ENCODE measurements around the gene UVRAG. TPM values are rescaled to one million over a fixed set of nuclear protein-coding genes. Genes with fewer than 3 reads are reported as not detected.

Gene UVRAG
- polyA plus RNA-seq (2013, experiment 1 of 2): 10.1 TPM
- 10.5 TPM for polyA plus RNA-seq (2013, experiment 2 of 2)

DNA sequence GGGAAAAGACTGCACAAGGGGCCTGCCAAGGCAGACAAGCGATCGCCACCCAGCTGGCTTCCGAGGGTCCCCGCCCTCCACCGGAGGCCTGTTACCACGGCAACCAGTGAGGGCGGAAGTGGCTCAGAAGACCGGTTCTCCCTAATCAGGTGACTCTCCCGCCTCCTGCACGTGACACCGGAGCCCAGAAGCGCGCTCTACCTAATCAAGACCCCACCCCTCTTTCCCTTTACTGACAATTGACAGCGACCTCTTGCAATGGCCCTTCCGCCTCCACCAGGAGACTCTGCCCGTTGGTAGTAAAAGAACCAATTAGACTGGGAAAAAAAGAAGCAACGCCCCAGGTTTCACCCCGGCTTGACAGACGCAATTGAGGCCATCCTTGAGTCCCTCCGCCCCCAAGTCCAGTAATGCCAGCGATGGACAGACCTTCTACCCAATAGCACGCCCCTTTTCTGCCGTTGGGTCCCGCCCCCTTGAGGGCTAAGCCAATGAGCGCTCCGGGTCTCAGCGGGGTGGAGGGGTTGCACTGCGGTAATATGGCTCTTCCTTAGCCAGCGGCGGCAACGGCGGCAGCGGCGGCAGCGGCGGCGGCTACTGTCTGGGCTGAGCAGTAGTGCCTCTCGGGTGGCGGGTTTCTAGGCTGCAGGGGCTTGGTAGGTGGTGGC is at the start of gene UVRAG:
TSS of gene UVRAG (plus strand) at position 534 of the 668 bp plus-strand sequence. CDS start 198 bp downstream, outside the sequence.
- H4K91ac ChIP-seq (ENCODE audit: low read length): peak within 1 kb of the TSS; percentile 76
- peak within 1 kb of the TSS in 1 of 2 experiments; percentile 85 for H3K14ac ChIP-seq (ENCODE audit: low read length in 2 of 2)
- H2BK15ac ChIP-seq (ENCODE audit: low read depth, poor library complexity, severe bottlenecking): peak within 1 kb of the TSS; percentile 86
- H3K4me2 ChIP-seq (ENCODE audit: low read length, poor library complexity, severe bottlenecking): peak within 1 kb of the TSS; percentile 97
- peak within 1 kb of the TSS; percentile 83 for H2AFZ ChIP-seq (ENCODE audit: low read depth, low read length)
- H2BK12ac ChIP-seq (ENCODE audit: low read length in 2 of 2): peak within 1 kb of the TSS in 1 of 2 experiments; percentile 80
- no peaks in the 10 kb centered on the region for H3K36me3 ChIP-seq (ENCODE audit: control insufficient read depth in 1 of 2, insufficient read depth in 2 of 2, low read depth in 1 of 2, low read length in 2 of 2)
- H2BK5ac ChIP-seq (ENCODE audit: low read depth, low read length, poor library complexity, severe bottlenecking): no peak within 1 kb of the TSS
- H3K9ac ChIP-seq (ENCODE audit: low read length): peak within 1 kb of the TSS; percentile 92
- peak within 1 kb of the TSS in 1 of 2 experiments; percentile 83 for H3K23ac ChIP-seq (ENCODE audit: low read length in 2 of 2)
- H3K4me3 ChIP-seq (ENCODE audit: insufficient read depth in 1 of 2, low read depth in 1 of 2, low read length in 2 of 2): peak within 1 kb of the TSS; percentile 87 to 88
- peak; percentile 100 for DNase-seq
- WGBS: under 1% methylated on average over 28 of the region's 39 CpGs
- peaks cover 20% of the 10 kb centered on the region for H3K79me1 ChIP-seq (replicated peaks; ENCODE audit: low read length, poor library complexity, severe bottlenecking)
- peak within 1 kb of the TSS; percentile 94 to 97 for H3K18ac ChIP-seq (ENCODE audit: low read depth in 1 of 2, low read length in 2 of 2)
- peak within 1 kb of the TSS; percentile 91 to 94 for H3K4ac ChIP-seq (ENCODE audit: low read depth in 1 of 2, low read length in 2 of 2)
- no peaks in the 10 kb centered on the region for H3K9me3 ChIP-seq (ENCODE audit: control insufficient read depth, low read length)
- peak within 1 kb of the TSS; percentile 55 for H2BK120ac ChIP-seq (ENCODE audit: low read depth, low read length)
- peak within 1 kb of the TSS; percentile 68 for H3K27ac ChIP-seq (ENCODE audit: low read length, poor library complexity, severe bottlenecking)
- no peak within 1 kb of the TSS for H2AK5ac ChIP-seq (ENCODE audit: low read length, severe bottlenecking)
- peaks cover 9% of the 10 kb centered on the region for H3K4me1 ChIP-seq (ENCODE audit: control insufficient read depth, insufficient read depth, low read depth, low read length)
- peak within 1 kb of the TSS; percentile 73 for H4K8ac ChIP-seq (ENCODE audit: low read length)
- H3K27me3 ChIP-seq (ENCODE audit: control insufficient read depth in 1 of 2, insufficient read depth in 1 of 2, low read length in 2 of 2): peaks cover 0 to 3% of the 10 kb centered on the region in 2 experiments

DNA sequence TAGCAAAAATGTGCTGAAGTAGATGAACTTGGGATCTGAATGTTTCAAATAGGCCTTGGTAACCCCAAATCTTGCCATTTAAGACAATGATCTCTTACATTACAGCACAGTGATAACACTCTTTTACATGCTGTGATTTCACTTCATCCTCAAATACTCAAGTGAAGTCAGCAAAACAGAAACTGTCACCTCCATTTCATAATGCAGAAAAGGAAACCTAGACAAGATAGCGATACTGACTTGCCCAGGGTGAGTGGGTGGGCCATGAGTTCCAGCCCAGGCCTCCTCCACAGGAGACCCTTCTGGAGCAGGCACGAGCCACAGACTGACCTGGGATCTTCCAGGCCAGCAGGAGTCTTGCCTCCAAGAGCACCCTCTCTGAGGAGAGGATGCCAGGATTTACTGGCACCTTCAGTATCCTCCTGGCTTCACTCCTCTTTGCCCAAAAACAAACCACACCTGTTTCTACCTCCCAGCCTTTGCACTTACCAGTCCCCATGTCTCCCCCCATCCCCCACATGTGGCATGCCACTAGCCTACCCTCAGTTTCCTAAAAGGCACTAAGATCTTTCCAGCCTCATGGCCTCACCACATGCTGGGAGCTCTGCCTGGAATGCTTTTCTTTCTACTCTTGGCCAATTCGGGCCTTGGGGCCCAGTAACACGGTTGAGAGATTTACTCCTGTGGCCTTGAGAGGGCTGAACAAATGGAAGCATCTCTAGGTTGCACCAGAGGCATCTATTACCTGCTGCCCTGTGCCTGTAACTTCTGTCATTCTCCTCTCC is 48.4 kb upstream of the UVRAG start:
- Histone ChIP-seq H3K27me3 (ENCODE audit: control insufficient read depth in 1 of 2, insufficient read depth in 1 of 2, low read length in 2 of 2) (peaks cover 0 to 45% of the 10 kb centered on the region in 2 experiments), H3K9me3 (ENCODE audit: control insufficient read depth, low read length) (no peaks in the 10 kb centered on the region), H3K4ac (ENCODE audit: low read depth in 1 of 2, low read length in 2 of 2) (no peak overlapping the region), H3K4me1 (ENCODE audit: control insufficient read depth, insufficient read depth, low read depth, low read length) (peaks cover 18% of the 10 kb centered on the region), H4K91ac (ENCODE audit: low read length) (no peak overlapping the region), H2AFZ (ENCODE audit: low read depth, low read length) (no peak overlapping the region), H3K27ac (ENCODE audit: low read length, poor library complexity, severe bottlenecking) (no peak overlapping the region), H4K8ac (ENCODE audit: low read length) (no peak overlapping the region), H3K14ac (ENCODE audit: low read length in 2 of 2) (no peak overlapping the region), H2BK12ac (ENCODE audit: low read length in 2 of 2) (no peak overlapping the region), H2BK5ac (ENCODE audit: low read depth, low read length, poor library complexity, severe bottlenecking) (no peak overlapping the region), H3K4me3 (ENCODE audit: insufficient read depth in 1 of 2, low read depth in 1 of 2, low read length in 2 of 2) (no peak overlapping the region), H3K4me2 (ENCODE audit: low read length, poor library complexity, severe bottlenecking) (no peak overlapping the region), H2BK15ac (ENCODE audit: low read depth, poor library complexity, severe bottlenecking) (no peak overlapping the region), H3K18ac (ENCODE audit: low read depth in 1 of 2, low read length in 2 of 2) (no peak overlapping the region), H3K36me3 (ENCODE audit: control insufficient read depth in 1 of 2, insufficient read depth in 2 of 2, low read depth in 1 of 2, low read length in 2 of 2) (no peaks in the 10 kb centered on the region), H3K79me1 (replicated peaks; ENCODE audit: low read length, poor library complexity, severe bottlenecking) (no peaks in the 10 kb centered on the region), H2BK120ac (ENCODE audit: low read depth, low read length) (no peak overlapping the region), H3K23ac (ENCODE audit: low read length in 2 of 2) (no peak overlapping the region), H2AK5ac (ENCODE audit: low read length, severe bottlenecking) (no peak overlapping the region), H3K9ac (ENCODE audit: low read length) (no peak overlapping the region)
- WGBS: 52% methylated on average over 4 of the region's 4 CpGs
- no peak for DNase-seq

DNA sequence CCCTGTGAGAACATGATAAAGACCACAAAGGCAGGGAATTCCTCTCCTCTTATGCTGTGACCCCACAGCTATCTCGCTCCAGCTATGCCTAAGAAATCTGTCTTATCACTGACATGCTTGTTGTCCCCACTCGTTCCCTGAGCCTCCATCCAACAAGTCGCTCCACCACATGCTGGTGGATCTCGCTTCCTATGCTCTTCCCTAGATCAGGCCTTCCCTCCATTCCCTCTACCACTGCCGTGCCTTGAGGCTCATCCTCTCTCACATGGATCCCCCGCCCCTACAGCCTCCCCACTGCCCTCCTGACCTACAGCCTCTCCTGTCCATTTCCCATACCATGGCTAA is 47.8 kb upstream of the UVRAG start:
- WGBS: 94% methylated on average over 6 of the region's 6 CpGs
- Histone ChIP-seq H2BK12ac (ENCODE audit: low read length in 2 of 2) (peak overlapping the region in 1 of 2 experiments; percentile 12), H3K9ac (ENCODE audit: low read length) (no peak overlapping the region), H3K4me1 (ENCODE audit: control insufficient read depth, insufficient read depth, low read depth, low read length) (peaks cover 18% of the 10 kb centered on the region), H3K18ac (ENCODE audit: low read depth in 1 of 2, low read length in 2 of 2) (no peak overlapping the region), H3K14ac (ENCODE audit: low read length in 2 of 2) (no peak overlapping the region), H3K4me2 (ENCODE audit: low read length, poor library complexity, severe bottlenecking) (no peak overlapping the region), H3K79me1 (replicated peaks; ENCODE audit: low read length, poor library complexity, severe bottlenecking) (no peaks in the 10 kb centered on the region), H2AK5ac (ENCODE audit: low read length, severe bottlenecking) (no peak overlapping the region), H2AFZ (ENCODE audit: low read depth, low read length) (no peak overlapping the region), H3K4ac (ENCODE audit: low read depth in 1 of 2, low read length in 2 of 2) (no peak overlapping the region), H3K4me3 (ENCODE audit: insufficient read depth in 1 of 2, low read depth in 1 of 2, low read length in 2 of 2) (no peak overlapping the region), H3K27me3 (ENCODE audit: control insufficient read depth in 1 of 2, insufficient read depth in 1 of 2, low read length in 2 of 2) (peaks cover 0 to 51% of the 10 kb centered on the region in 2 experiments), H2BK5ac (ENCODE audit: low read depth, low read length, poor library complexity, severe bottlenecking) (no peak overlapping the region), H3K27ac (ENCODE audit: low read length, poor library complexity, severe bottlenecking) (no peak overlapping the region), H3K36me3 (ENCODE audit: control insufficient read depth in 1 of 2, insufficient read depth in 2 of 2, low read depth in 1 of 2, low read length in 2 of 2) (no peaks in the 10 kb centered on the region), H3K23ac (ENCODE audit: low read length in 2 of 2) (no peak overlapping the region), H3K9me3 (ENCODE audit: control insufficient read depth, low read length) (no peaks in the 10 kb centered on the region), H4K91ac (ENCODE audit: low read length) (no peak overlapping the region), H2BK15ac (ENCODE audit: low read depth, poor library complexity, severe bottlenecking) (no peak overlapping the region), H4K8ac (ENCODE audit: low read length) (no peak overlapping the region), H2BK120ac (ENCODE audit: low read depth, low read length) (no peak overlapping the region)
- DNase-seq: no peak

DNA sequence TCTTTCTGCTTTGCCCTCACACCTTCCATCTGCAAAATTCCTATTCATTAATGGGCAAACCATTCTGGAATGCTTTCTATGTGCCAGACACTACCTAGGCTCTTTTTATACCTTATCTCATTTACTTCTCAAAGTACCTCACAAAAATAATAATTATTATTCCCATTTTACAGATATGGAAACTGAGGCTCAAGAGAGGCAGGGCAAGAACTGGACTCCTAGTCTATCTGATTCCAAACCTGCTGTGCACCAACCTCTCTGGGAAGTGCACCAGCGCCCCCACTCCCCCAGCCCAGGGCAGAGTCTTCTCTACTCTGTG is 47.3 kb upstream of the UVRAG start:
- Histone ChIP-seq H3K23ac (ENCODE audit: low read length in 2 of 2) (no peak overlapping the region), H2AFZ (ENCODE audit: low read depth, low read length) (no peak overlapping the region), H3K9ac (ENCODE audit: low read length) (peak overlapping the region; percentile 92), H3K27ac (ENCODE audit: low read length, poor library complexity, severe bottlenecking) (no peak overlapping the region), H3K27me3 (ENCODE audit: control insufficient read depth in 1 of 2, insufficient read depth in 1 of 2, low read length in 2 of 2) (peaks cover 0 to 53% of the 10 kb centered on the region in 2 experiments), H3K79me1 (replicated peaks; ENCODE audit: low read length, poor library complexity, severe bottlenecking) (no peaks in the 10 kb centered on the region), H2AK5ac (ENCODE audit: low read length, severe bottlenecking) (no peak overlapping the region), H3K4me3 (ENCODE audit: insufficient read depth in 1 of 2, low read depth in 1 of 2, low read length in 2 of 2) (peak overlapping the region in 1 of 2 experiments; percentile 91), H3K14ac (ENCODE audit: low read length in 2 of 2) (no peak overlapping the region), H4K91ac (ENCODE audit: low read length) (peak overlapping the region; percentile 62), H2BK15ac (ENCODE audit: low read depth, poor library complexity, severe bottlenecking) (peak overlapping the region; percentile 48), H2BK120ac (ENCODE audit: low read depth, low read length) (no peak overlapping the region), H3K4me1 (ENCODE audit: control insufficient read depth, insufficient read depth, low read depth, low read length) (peaks cover 18% of the 10 kb centered on the region), H3K36me3 (ENCODE audit: control insufficient read depth in 1 of 2, insufficient read depth in 2 of 2, low read depth in 1 of 2, low read length in 2 of 2) (no peaks in the 10 kb centered on the region), H2BK12ac (ENCODE audit: low read length in 2 of 2) (peak overlapping the region; percentile 6 to 42), H3K4ac (ENCODE audit: low read depth in 1 of 2, low read length in 2 of 2) (no peak overlapping the region), H3K4me2 (ENCODE audit: low read length, poor library complexity, severe bottlenecking) (peak overlapping the region; percentile 64), H2BK5ac (ENCODE audit: low read depth, low read length, poor library complexity, severe bottlenecking) (no peak overlapping the region), H3K18ac (ENCODE audit: low read depth in 1 of 2, low read length in 2 of 2) (no peak overlapping the region), H3K9me3 (ENCODE audit: control insufficient read depth, low read length) (no peaks in the 10 kb centered on the region), H4K8ac (ENCODE audit: low read length) (no peak overlapping the region)
- WGBS: 20% methylated on average over 1 of the region's 1 CpG
- DNase-seq: no peak

Measured in mesenchymal stem cell (in vitro differentiated cells and primary cell).